GM12878 (cell line): ENCODE data around the gene LSMEM2. TPM values are rescaled to one million over a fixed set of nuclear protein-coding genes. Genes with fewer than 3 reads are reported as not detected.
"Not testable (repeated sequence)": the region's sequence is repeated elsewhere in the genome, so short reads cannot be mapped to it uniquely, and the experiment has no call there.

Source experiments
- ATAC-seq: fragments of 200-7000 bp; cut with Tn5 transposase; 3 replicates; pipeline ENCODE4 v1.9.1; 2020; ENCODE audit warnings: mild to moderate bottlenecking, moderate library complexity
- BruUV-seq: library from RNA; stranded (reverse); fragments of 400-500 nt; replicated peaks from 2 replicates; lab custom pipeline; 2021; lab: Mats Ljungman, UMichigan
- CTCF ChIA-PET: fragments of 300-600 bp; sonication (Branson Sonifier 250); formaldehyde crosslinking; extraction: SDS; loops from one replicate; lab custom pipeline; 2021; ENCODE audit warnings: inconsistent platforms; lab: Yijun Ruan, JAX
- POLR2A ChIA-PET: fragments of 350-600 bp; formaldehyde crosslinking; extraction: SDS; loops from one replicate; lab custom pipeline; 2021; ENCODE audit warnings: inconsistent platforms; lab: Charles Lee
- RAD21 ChIA-PET: fragments of 300-600 bp; sonication (Branson Sonifier 250); formaldehyde crosslinking; loops from one replicate; lab custom pipeline; 2023; ENCODE audit warnings: antibody characterized with exemption; ENCODE audit not compliant: unreplicated experiment; lab: Charles Lee
- SMC1A ChIA-PET: fragments of 300-600 bp; sonication (Branson Sonifier 250); formaldehyde crosslinking; loops from one replicate; lab custom pipeline; 2023; ENCODE audit not compliant: unreplicated experiment, uncharacterized antibody; lab: Charles Lee
- DNase-seq: peaks from one replicate; pipeline ENCODE4 v3.0.0-alpha.2; 2011; ENCODE audit warnings: low read depth, low spot score
- FAIRE-seq: peaks from 3 replicates; lab custom pipeline; 2011; peaks lifted over from hg19 to GRCh38; lab: Jason Lieb, UNC
- H2AFZ ChIP-seq: 2 replicates; pipeline ENCODE4 v1.6.0; 2011; ENCODE audit warnings: low read depth, low read length, control low read depth; ENCODE audit not compliant: control insufficient read depth
- H3K27ac ChIP-seq: 2 replicates; pipeline ENCODE4 v1.5.1; 2011; ENCODE audit warnings: control low read depth; ENCODE audit not compliant: control insufficient read depth, insufficient read depth
- H3K27me3 ChIP-seq, 2 experiments: replicated peaks in 1 of 2; 2 replicates each; pipeline versions ENCODE4 v1.6.0 to v1.6.1; 2011; ENCODE audit warnings: low read length in 1 of 2; ENCODE audit not compliant: control insufficient read depth in 2 of 2, insufficient read depth in 2 of 2
- H3K36me3 ChIP-seq, 2 experiments: 2 replicates each; pipeline ENCODE4 v1.5.1; 2011; ENCODE audit warnings: low read length in 1 of 2; ENCODE audit not compliant: control insufficient read depth in 2 of 2, insufficient read depth in 2 of 2
- H3K4me1 ChIP-seq: 2 replicates; pipeline ENCODE4 v1.6.1; 2011; ENCODE audit warnings: mild to moderate bottlenecking, low read length, moderate library complexity, mixed read lengths; ENCODE audit not compliant: control insufficient read depth, insufficient read depth
- H3K4me2 ChIP-seq: 2 replicates; pipeline ENCODE4 v1.6.0; 2011; ENCODE audit warnings: control low read depth; ENCODE audit not compliant: control insufficient read depth, insufficient read depth
- H3K4me3 ChIP-seq: fragments of 200-600 bp; sonication (generic); 2 replicates; pipeline ENCODE4 v1.5.1; 2016
- H3K79me2 ChIP-seq: 2 replicates; pipeline ENCODE4 v1.6.0; 2011; ENCODE audit warnings: low read length; ENCODE audit not compliant: control insufficient read depth, insufficient read depth
- H3K9ac ChIP-seq: 2 replicates; pipeline ENCODE4 v1.8.0; 2011; ENCODE audit warnings: low read length, control low read depth, mixed read lengths; ENCODE audit not compliant: control insufficient read depth, insufficient read depth
- H3K9me3 ChIP-seq: replicated peaks from 3 replicates; pipeline ENCODE4 v1.5.1; 2011; ENCODE audit warnings: mild to moderate bottlenecking, low read length; ENCODE audit not compliant: control insufficient read depth, insufficient read depth
- H4K20me1 ChIP-seq: 2 replicates; pipeline ENCODE4 v1.6.0; 2011; ENCODE audit not compliant: control insufficient read depth, insufficient read depth
- CBX5 ChIP-seq: sonication (generic); IDR thresholded peaks from 2 replicates; pipeline ENCODE4 v1.6.1; 2016; ENCODE audit warnings: low read depth, moderate library complexity, mild to moderate bottlenecking, inconsistent platforms
- KDM1A ChIP-seq: fragments of 200-600 bp; sonication (generic); IDR thresholded peaks from 2 replicates; pipeline ENCODE4 v1.6.1; 2016; ENCODE audit warnings: borderline replicate concordance
- NR2C1 ChIP-seq: fragments of 450-650 bp; IDR thresholded peaks from 2 replicates; pipeline ENCODE4 v1.6.1; 2017; ENCODE audit warnings: antibody characterized with exemption, mild to moderate bottlenecking, moderate library complexity
- RB1 ChIP-seq: fragments of 450-650 bp; formaldehyde crosslinking; IDR thresholded peaks from 2 replicates; pipeline ENCODE4 v1.6.1; 2017; ENCODE audit warnings: mild to moderate bottlenecking, borderline replicate concordance
- RFX5 ChIP-seq: IDR thresholded peaks from 2 replicates; pipeline ENCODE4 v1.6.1; 2011; ENCODE audit warnings: low read depth, low read length, improper control_type of control experiment
- SREBF1 ChIP-seq: IDR thresholded peaks from 2 replicates; pipeline ENCODE4 v1.6.1; 2012; ENCODE audit warnings: mild to moderate bottlenecking, low read length
- TAF1 ChIP-seq: IDR thresholded peaks from 2 replicates; pipeline ENCODE4 v1.6.1; 2011; ENCODE audit warnings: mild to moderate bottlenecking, low read depth, low read length, borderline replicate concordance
- WRNIP1 ChIP-seq: IDR thresholded peaks from 2 replicates; pipeline ENCODE4 v1.6.1; 2011; ENCODE audit warnings: low read depth, low read length, improper control_type of control experiment, borderline replicate concordance
- WGBS: methylation state at CpG from one replicate; pipeline ENCODE4 v1.1.6; 2016; ENCODE audit warnings: low lambda C conversion rate; ENCODE audit not compliant: insufficient replicate concordance, insufficient coverage; ENCODE audit errors: missing lambda C conversion rate; 5-methylcytosine and 5-hydroxymethylcytosine counted together
- in situ Hi-C: fragments of 300-500 bp; cut with MboI; formaldehyde crosslinking; loops from 9 replicates; pipeline ENCODE4 v1.14.3; 2018; ENCODE audit warnings: mixed read lengths
- intact Hi-C: fragments of 100-400 bp; cut with micrococcal nuclease; formaldehyde crosslinking; loops from one replicate; pipeline ENCODE4 v1.14.2; 2022; ENCODE audit not compliant: unreplicated experiment
- polyA plus RNA-seq, 11 experiments: library from polyadenylated mRNA; depleted of rRNA in 4 of 11; unstranded in 6 of 11; stranded (reverse) in 5 of 11; fragments of >200 nt; fragmentation: Nextera tagmentation in 4 of 11; fragmentation: Illumina TruSeq in 1 of 11; extraction: Ambion mirVana in 4 of 11; extraction: Trizol in 1 of 11; gene quantifications; 1 replicate in 1 of 11; 2 replicates in 10 of 11; pipeline versions ENCODE4 v1.2.1 to v1.2.3, GENCODE V29; 2011 to 2016; ENCODE audit warnings: inconsistent platforms in 2 of 11, missing spikeins in 2 of 11, low read depth in 1 of 11
- total RNA-seq, 4 experiments: library from RNA; depleted of rRNA in 3 of 4; stranded (reverse); fragments of >200 nt in 3 of 4; fragmentation: Illumina TruSeq in 1 of 4; extraction: Trizol in 1 of 4; gene quantifications; 2 replicates each; pipeline versions ENCODE4 v1.2.1 to v1.2.3, GENCODE V29; 2013 to 2021
- TF ChIP-seq, protein P1 (sequence below): fragments of 450-650 bp; IDR thresholded peaks from 2 replicates; pipeline ENCODE4 v1.6.1; 2016; ENCODE audit warnings: mild to moderate bottlenecking, moderate library complexity, borderline replicate concordance

LSMEM2 gene
- total and polyA plus RNA-seq, 10 of the 15 experiments (the other 5 are each of a cell fraction or from before 2014, with no cell fraction given) = 0.17 TPM; not detected in 9

DNA sequence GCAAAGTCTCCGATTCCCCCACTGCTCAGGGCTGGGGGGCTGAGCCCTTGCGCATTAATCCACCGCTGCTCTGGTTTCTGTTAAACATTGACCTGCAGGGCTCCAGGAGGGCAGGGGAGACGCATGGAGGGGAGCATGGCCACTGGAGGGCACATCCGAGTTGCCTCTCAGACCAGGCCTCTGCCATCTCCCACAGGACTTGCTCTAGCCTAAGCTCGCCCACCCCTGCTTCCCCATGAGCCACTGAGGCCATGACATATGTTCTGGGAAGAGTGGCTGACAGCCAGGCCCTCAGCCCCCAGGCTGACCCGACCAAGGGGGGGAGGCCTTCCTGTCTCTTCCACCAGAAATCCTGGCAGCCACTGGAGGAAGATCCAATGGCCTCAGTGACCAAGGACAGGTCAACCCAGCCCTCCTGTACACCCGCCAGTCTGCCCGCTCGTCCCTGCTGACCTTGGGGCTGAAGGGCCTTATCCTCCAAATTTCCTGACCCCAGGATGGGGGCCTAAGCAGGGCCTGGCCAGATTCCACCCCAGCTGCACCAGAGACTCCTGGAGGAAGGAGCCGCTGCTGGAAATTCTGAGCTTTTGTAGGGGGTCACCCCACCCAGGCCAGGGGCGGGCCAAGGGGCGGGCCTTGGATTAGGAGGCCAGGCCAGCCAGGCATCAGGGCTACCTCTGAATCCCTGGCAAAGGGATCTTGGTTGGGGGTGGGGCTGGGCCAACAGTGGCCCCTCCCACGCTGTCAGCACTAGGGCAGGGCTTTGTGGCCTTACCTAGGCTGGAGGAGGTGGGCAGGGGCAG is 24.3 kb downstream of the LSMEM2 start, which contains the start of gene HYAL1 (continued):
- TF ChIP-seq CBX5 (no peak), KDM1A (no peak), TAF1 (no peak), SREBF1 (no peak)

DNA sequence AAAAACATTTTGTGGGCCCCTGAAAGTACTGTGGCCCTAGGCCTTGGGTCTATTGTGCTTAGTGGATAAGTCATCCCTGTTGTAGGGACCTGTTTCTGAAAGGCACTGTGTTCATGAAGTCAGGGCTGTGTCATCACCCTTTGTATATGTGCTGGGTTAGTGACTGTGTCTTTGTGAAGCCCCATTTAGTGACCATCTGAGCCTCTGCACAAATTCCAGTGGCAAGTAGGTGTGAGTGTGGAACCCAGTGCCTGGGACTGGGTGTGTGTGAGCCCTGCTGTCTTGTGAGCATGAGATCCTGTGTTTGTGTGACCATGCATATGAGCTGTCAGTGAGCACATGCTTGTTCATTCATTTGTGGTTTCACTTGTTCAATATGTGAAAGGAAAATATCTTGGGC is 25.7 kb downstream of the LSMEM2 start:
- CTCF ChIA-PET = interaction anchor here (2.1 kb wide), 1 partner anchor 19 kb away, joined by 11 read pairs; no protein-coding TSS in a partner anchor
- no peak for DNase-seq
- H2AFZ ChIP-seq = no peak overlapping the region
- H4K20me1 ChIP-seq = no peaks in the 10 kb centered on the region
- H3K4me1 ChIP-seq = no peaks in the 10 kb centered on the region; the same call in 1 of the 2 replicates
- no peaks in the 10 kb centered on the region for H3K9me3 ChIP-seq
- no peaks in the 10 kb centered on the region for H3K27me3 ChIP-seq
- POLR2A ChIA-PET = no interaction called here
- in situ Hi-C loops = no loop called here
- BruUV-seq = no TSS peak
- no peak for TF ChIP-seq NR2C1
- TF ChIP-seq, protein P1, sequence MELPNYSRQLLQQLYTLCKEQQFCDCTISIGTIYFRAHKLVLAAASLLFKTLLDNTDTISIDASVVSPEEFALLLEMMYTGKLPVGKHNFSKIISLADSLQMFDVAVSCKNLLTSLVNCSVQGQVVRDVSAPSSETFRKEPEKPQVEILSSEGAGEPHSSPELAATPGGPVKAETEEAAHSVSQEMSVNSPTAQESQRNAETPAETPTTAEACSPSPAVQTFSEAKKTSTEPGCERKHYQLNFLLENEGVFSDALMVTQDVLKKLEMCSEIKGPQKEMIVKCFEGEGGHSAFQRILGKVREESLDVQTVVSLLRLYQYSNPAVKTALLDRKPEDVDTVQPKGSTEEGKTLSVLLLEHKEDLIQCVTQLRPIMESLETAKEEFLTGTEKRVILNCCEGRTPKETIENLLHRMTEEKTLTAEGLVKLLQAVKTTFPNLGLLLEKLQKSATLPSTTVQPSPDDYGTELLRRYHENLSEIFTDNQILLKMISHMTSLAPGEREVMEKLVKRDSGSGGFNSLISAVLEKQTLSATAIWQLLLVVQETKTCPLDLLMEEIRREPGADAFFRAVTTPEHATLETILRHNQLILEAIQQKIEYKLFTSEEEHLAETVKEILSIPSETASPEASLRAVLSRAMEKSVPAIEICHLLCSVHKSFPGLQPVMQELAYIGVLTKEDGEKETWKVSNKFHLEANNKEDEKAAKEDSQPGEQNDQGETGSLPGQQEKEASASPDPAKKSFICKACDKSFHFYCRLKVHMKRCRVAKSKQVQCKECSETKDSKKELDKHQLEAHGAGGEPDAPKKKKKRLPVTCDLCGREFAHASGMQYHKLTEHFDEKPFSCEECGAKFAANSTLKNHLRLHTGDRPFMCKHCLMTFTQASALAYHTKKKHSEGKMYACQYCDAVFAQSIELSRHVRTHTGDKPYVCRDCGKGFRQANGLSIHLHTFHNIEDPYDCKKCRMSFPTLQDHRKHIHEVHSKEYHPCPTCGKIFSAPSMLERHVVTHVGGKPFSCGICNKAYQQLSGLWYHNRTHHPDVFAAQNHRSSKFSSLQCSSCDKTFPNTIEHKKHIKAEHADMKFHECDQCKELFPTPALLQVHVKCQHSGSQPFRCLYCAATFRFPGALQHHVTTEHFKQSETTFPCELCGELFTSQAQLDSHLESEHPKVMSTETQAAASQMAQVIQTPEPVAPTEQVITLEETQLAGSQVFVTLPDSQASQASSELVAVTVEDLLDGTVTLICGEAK = no peak
- TF ChIP-seq WRNIP1 = no peak
- no peak for TF ChIP-seq RFX5
- TF ChIP-seq RB1 = no peak
- H3K4me3 ChIP-seq = no peak overlapping the region
- SMC1A ChIA-PET = interaction anchor here (0.6 kb wide), 1 partner anchor 70 kb away, joined by 3 read pairs; no protein-coding TSS in a partner anchor
- H3K9ac ChIP-seq = no peak overlapping the region
- RAD21 ChIA-PET = no interaction called here
- no peak overlapping the region for H3K27ac ChIP-seq
- no peak for ATAC-seq
- FAIRE-seq = no peak
- H3K4me2 ChIP-seq = no peak overlapping the region
- intact Hi-C loops = no loop called here
- H3K36me3 ChIP-seq = no peaks in the 10 kb centered on the region
- 0 out of 2 replicates have a peak, but pooled peaks cover 2% of the 10 kb centered on the region for H3K79me2 ChIP-seq

DNA sequence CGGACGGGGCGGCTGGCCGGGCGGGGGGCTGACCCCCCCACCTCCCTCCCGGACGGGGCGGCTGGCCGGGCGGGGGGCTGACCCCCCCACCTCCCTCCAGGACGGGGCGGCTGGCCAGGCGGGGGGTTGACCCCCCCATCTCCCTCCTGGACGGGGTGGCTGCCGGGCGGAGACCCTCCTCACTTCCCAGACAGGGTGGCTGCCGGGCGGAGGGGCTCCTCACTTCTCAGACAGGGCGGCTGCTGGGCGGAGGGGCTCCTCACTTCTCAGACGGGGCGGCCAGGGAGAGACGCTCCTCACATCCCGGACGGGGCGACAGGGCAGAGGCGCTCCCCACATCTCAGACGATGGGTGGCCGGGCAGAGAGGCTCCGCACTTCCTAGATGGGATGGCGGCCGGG is 33.2 kb downstream of the LSMEM2 start:
- intact Hi-C loops, H3K27me3 ChIP-seq, SMC1A ChIA-PET, H3K27ac ChIP-seq, H3K4me2 ChIP-seq, BruUV-seq, H3K9me3 ChIP-seq, FAIRE-seq, POLR2A ChIA-PET, H3K9ac ChIP-seq, H4K20me1 ChIP-seq, H3K4me1 ChIP-seq, H3K36me3 ChIP-seq, in situ Hi-C loops, H3K4me3 ChIP-seq, DNase-seq, CTCF ChIA-PET, H3K79me2 ChIP-seq, ATAC-seq, RAD21 ChIA-PET, H2AFZ ChIP-seq: not testable (repeated sequence)
- WGBS = 92% methylated on average over 15 of the region's 32 CpGs
